LNCAP (cell line): ENCODE measurements around the gene ATP5F1D.

ENCODE experiments used
- TF ChIP-seq, protein P1 (sequence below): fragments of 450-650 bp; IDR thresholded peaks from 2 replicates; pipeline ENCODE4 v1.5.1; 2017; ENCODE audit warnings: mild to moderate bottlenecking

Gene ATP5F1D

DNA sequence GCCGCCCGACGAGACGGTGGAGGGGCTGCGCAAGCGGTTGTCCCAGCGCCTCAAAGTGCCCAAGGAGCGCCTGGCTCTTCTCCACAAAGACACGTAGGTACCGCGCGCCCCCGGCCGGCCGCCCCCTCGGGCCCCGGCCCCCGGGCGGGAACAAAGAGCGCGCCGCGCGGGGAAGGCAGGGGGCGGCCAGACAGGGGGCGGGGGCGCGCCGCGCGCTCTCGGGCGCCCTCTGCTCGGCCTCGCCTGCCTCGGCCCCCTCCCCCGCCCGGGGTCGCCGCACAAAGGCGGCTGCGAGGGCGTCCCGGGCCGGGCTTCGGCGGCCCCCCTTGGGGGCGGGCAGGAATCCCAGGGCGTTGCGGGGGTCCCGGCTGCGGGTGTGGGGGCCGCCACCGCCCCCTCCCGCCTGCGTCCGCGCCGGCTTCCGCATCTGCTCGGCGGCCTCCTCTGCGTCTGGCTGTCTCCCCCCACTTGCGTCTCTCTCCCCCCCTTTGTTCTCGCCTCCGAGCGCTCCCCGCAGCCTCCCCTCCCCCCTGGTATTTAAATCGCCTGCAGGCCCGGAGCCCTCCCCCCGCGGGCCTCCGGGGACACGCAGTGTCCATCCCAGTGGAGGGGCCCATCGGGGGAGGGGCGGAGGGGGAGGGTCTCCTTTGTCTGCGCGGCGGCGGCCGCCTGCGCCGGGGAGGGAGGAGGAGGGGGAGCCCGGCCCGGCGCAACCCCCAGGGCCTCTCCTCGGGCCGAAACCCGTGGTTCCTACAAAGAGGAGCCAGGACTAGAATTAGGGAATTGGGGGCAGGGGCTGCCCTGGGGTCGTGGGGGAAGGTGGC, 9.1 kb downstream of the ATP5F1D start:
- TF ChIP-seq, protein P1, sequence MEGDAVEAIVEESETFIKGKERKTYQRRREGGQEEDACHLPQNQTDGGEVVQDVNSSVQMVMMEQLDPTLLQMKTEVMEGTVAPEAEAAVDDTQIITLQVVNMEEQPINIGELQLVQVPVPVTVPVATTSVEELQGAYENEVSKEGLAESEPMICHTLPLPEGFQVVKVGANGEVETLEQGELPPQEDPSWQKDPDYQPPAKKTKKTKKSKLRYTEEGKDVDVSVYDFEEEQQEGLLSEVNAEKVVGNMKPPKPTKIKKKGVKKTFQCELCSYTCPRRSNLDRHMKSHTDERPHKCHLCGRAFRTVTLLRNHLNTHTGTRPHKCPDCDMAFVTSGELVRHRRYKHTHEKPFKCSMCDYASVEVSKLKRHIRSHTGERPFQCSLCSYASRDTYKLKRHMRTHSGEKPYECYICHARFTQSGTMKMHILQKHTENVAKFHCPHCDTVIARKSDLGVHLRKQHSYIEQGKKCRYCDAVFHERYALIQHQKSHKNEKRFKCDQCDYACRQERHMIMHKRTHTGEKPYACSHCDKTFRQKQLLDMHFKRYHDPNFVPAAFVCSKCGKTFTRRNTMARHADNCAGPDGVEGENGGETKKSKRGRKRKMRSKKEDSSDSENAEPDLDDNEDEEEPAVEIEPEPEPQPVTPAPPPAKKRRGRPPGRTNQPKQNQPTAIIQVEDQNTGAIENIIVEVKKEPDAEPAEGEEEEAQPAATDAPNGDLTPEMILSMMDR, result peak; percentile 7; the same call in 1 of the 2 replicates

DNA sequence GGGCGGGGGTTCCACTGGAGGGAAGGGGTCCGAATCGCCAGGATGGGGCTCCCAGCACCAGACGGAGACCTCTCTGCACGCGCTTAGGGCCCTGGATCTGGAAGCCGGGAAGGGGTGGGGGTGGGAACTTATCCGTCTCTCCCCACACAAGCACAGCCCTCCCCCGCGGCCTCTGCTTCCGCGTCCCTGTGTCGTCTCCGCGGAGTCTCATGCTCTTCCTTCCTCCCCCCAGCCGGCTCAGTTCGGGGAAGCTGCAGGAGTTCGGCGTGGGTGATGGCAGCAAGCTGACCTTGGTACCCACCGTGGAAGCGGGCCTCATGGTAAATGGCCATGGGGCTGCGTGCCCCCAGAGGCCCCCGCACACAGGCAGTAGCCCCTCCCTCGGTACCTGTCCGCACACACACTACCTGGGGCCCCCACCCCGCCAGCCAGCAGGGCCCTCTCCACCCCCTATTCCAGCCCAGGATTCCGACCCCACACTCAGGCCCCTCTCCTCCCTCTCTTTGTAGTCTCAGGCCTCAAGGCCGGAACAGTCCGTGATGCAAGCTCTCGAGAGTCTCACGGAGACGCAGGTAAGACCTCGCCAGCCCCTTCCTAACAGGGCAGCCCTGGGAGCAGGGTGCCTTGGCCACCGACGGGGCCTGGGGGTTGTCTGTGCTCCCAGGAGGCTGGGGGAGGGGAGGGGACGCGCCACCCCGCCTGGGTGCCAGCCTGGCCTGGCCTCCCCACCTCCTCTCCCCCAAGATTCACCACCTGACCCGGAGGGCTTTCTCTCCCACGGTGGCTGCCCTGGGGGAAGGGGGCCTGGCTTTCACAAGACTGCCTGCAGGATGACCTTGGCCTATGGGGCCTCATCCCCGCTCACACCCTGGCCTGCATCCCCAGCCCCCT, 10.0 kb downstream of the ATP5F1D start:
- TF ChIP-seq, protein P1, result no peak

DNA sequence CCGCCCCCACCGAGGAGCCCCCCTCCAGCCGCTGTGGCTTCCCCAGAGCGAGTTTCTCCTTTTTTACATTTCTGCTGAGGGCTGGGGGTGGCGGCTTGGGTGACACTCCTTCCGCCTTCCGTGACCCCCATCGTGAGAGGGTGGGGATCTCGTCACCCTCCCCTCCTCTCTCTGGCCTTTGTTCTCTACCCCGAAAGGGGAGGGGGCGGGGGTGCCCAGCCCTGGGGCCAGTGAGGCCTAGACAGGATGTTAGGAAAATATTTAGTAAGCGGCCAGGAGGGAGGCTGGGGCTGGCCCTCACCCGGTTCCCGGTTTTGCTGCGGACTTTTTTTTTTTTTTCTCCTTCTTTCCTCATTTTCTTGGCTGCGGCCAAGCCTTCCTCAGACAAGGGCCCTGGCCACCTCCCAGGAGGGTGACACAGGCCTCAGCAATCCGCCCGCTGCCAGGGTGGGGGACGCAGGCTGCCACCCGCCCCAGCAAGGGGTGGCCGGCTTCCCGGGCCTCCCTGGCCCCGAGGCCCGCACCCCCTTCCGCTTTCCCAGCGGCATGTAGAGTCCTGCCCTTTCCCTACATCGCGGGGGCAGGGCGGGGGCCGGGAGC, 10.8 kb downstream of the ATP5F1D start:
- TF ChIP-seq, protein P1, result no peak

DNA sequence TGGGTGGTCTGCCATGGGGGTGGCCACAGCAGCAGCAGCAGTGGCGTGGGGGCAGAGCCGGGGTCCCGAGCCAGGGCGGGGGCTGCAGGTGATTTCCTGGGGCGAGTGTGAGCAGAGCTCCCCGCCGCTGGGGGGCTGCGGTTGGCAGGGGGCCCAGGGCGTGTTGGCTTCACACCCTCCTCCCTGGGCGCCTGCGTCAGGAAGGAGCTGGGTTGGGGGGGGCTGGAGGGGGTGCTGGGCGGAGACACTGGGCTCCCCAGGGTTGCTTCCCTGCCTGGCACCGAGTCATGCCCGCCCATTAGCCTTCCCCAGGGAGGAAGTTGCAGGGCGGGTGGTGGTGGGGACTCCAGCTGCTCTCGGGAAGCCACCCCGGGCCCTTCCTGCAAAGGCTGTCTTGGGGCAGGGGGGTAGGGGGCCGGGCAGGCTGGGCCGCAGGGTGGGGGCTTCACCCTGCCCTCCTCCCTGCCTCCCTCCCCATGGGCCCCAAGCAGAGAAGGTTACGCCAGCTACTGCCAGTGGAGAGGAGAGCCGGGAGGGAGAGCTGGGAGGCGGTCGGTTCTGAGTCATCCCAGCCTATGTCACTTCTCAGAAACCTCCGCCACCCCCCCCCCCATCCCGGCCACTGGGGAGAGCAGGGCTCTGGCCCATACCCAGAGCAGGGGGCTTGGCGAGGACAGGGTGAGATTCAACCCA, 11.4 kb downstream of the ATP5F1D start:
- TF ChIP-seq, protein P1, result no peak

DNA sequence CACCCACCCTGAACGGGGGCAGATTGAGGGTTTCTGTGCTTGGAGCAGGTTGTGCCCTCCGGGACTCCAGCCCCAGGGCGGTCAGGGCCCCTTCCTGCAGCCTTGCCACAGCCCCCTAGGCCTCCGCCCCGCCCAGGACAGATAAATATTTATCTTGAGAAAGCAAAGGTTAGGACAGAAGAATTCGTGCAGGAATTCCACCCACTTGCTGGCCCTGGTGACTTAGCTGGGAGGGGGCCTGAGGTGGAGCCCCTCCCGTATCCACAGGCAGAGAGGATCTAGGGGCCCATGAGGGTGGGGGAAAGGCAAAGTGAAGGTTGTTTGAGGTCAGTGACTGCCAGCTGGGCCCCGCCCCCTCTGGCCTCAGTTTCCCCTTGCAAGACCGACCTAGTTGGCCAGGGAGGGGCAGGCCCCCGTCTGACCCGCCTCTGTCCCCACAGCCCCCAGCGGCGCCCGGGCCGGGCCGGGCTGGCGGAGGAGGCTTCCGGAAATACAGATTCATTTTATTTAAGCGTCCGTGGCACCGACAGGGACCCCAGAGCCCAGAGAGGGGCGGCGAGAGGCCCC, 12.0 kb downstream of the ATP5F1D start:
- TF ChIP-seq, protein P1, result no peak

DNA sequence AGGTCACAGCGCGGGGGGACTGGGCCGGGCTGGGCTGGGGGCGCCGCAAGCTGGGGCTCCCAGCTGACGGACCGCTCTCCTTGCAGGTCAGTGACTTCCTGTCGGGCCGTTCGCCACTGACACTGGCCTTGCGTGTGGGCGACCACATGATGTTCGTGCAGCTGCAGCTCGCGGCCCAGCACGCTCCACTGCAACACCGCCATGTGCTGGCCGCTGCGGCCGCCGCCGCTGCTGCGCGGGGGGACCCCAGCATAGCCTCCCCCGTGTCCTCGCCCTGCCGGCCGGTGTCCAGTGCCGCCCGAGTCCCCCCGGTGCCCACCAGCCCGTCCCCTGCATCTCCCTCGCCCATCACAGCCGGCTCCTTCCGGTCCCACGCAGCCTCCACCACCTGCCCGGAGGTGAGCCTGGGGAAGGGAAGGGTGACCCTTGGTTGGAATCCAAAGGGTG, 12.6 kb downstream of the ATP5F1D start:
- TF ChIP-seq, protein P1, result no peak
